Coronary artery (tissue), 2 donors: ENCODE measurements around the gene CFAP299.
A peak's percentile ranks its signal among the peaks of the same experiment; 100 is the strongest.
"Not testable (repeated sequence)": the region's sequence is repeated elsewhere in the genome, so short reads cannot be mapped to it uniquely, and the experiment has no call there.

Source experiments
- DNase-seq: peaks from one replicate; pipeline ENCODE4 v3.0.0-alpha.2; 2017; ENCODE audit warnings: low spot score
- H3K27ac ChIP-seq, 2 donors: fragments of 200-600 bp; sonication (generic); one replicate each; pipeline ENCODE4 v1.5.1; 2016 to 2019
- H3K4me3 ChIP-seq: fragments of 200-600 bp; sonication (generic); 2 replicates; pipeline ENCODE4 v1.5.1; 2016; ENCODE audit warnings: mild to moderate bottlenecking, moderate library complexity
- TF ChIP-seq, protein P1 (sequence below): fragments of 200-600 bp; sonication (generic); IDR thresholded peaks from one replicate; pipeline ENCODE4 v1.5.1; 2019; ENCODE audit warnings: antibody characterized with exemption

The CFAP299 gene

GRCh38 chr4:80335554-80336358 is at the start of gene CFAP299:
CFAP299 (plus strand) TSS chr4:80335730.
- peak; percentile 75 for DNase-seq
- H3K27ac ChIP-seq = no peak within 1 kb of the TSS
- H3K4me3 ChIP-seq = peak within 1 kb of the TSS; percentile 73
- TF ChIP-seq, protein P1, sequence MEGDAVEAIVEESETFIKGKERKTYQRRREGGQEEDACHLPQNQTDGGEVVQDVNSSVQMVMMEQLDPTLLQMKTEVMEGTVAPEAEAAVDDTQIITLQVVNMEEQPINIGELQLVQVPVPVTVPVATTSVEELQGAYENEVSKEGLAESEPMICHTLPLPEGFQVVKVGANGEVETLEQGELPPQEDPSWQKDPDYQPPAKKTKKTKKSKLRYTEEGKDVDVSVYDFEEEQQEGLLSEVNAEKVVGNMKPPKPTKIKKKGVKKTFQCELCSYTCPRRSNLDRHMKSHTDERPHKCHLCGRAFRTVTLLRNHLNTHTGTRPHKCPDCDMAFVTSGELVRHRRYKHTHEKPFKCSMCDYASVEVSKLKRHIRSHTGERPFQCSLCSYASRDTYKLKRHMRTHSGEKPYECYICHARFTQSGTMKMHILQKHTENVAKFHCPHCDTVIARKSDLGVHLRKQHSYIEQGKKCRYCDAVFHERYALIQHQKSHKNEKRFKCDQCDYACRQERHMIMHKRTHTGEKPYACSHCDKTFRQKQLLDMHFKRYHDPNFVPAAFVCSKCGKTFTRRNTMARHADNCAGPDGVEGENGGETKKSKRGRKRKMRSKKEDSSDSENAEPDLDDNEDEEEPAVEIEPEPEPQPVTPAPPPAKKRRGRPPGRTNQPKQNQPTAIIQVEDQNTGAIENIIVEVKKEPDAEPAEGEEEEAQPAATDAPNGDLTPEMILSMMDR = no peak

- TF ChIP-seq, protein P1 = no peak
- no peak for DNase-seq
- H3K4me3 ChIP-seq = no peak overlapping the region
- H3K27ac ChIP-seq = no peak overlapping the region
Measured at GRCh38 chr4:80286451-80286850, 49.1 kb upstream of the CFAP299 start.

DNA sequence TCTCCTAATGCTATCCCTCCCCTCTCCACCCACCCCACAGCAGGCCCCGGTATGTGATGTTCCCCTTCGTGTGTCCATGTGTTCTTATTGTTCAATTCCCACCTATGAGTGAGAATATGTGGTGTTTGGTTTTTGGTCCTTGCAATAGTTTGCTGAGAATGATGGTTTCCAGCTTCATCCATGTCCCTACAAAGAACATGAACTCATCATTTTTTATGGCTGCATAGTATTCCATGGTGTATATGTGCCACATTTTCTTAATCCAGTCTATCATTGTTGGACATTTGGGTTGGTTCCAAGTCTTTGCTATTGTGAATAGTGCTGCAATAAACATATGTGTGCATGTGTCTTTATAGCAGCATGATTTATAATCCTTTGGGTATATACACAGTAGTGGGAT is 44.9 kb upstream of the CFAP299 start:
- not testable (repeated sequence) for DNase-seq, H3K4me3 ChIP-seq, H3K27ac ChIP-seq

DNA sequence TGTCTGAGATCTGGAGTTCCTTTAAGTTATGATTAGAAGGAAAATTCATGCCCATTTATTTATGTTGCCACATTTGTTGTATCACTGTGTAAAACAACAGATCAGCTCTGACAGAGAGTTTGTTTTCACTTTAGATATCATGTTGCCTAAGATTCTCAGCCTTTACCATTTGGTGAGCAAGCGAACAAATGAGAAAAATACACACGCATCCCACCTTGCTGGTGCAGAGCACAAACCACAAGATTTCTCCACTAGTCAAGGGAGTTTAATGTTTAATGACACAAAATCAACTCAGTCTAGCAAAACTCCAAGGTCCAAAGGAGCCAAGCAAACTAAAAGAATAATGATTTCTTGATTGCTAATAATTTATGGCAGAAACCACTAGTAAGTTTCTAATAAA is 41.3 kb upstream of the CFAP299 start:
- H3K4me3 ChIP-seq = no peak overlapping the region

GRCh38 chr4:80295336-80295735 is 40.2 kb upstream of the CFAP299 start:
- Histone ChIP-seq H3K4me3 (no peak overlapping the region), H3K27ac (no peak overlapping the region)
- TF ChIP-seq, protein P1 = no peak
- DNase-seq = no peak

More for the DNA sequence above, 41.3 kb upstream of the CFAP299 start:
- DNase-seq = no peak
- no peak overlapping the region for H3K27ac ChIP-seq
- TF ChIP-seq, protein P1 = no peak

DNA sequence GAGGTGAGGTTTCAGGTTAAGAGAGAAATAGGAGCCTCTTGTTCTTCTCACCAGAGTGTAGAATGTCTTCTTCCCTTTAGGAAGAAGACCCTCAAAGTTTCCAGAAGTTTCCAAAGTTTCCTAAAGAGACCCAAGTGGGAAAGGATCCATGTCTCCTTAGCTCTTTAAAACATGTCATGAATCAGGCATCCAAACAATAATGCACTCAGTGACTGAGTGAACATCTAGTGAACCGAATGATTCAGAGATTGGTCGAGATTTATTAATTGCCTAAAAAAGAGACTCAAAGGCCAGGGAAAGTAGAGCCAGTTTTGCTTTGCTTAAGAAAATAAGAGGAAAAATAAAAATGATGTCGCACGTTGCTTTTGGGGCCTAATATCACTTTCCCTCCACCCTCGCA is 39.7 kb upstream of the CFAP299 start:
- DNase-seq = no peak
- TF ChIP-seq, protein P1 = no peak
- no peak overlapping the region for H3K4me3 ChIP-seq
- no peak overlapping the region for H3K27ac ChIP-seq

DNA sequence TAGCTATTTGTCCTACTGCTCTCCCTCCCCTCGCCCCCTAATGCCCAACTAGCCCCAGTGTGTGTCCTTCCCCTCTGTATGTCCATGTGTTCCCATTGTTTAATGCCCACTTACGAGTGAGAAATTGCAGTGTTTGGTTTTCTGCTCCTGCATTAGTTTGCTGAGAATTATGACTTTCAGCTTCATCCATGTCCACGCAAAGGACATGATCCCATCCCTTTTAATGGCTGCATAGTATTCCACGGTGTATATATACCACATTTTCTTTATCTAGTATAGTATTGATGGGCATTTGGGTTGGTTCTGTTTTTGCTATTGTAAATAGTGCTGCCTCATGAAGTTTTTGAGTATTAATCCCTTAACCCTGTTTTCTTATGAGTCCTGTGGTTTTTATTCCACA is 33.6 kb upstream of the CFAP299 start:
- no peak overlapping the region for H3K4me3 ChIP-seq
- DNase-seq = no peak
- TF ChIP-seq, protein P1 = no peak

More for the DNA sequence above, 33.6 kb upstream of the CFAP299 start:
- no peak overlapping the region for H3K27ac ChIP-seq
